ENCODE results near the gene HIF1A. TPM values are rescaled to one million over a fixed set of nuclear protein-coding genes. Genes with fewer than 3 reads are reported as not detected.

The HIF1A gene
- total and polyA plus RNA-seq, 10 donors: 34.6 to 312 (median 191) TPM

DNA sequence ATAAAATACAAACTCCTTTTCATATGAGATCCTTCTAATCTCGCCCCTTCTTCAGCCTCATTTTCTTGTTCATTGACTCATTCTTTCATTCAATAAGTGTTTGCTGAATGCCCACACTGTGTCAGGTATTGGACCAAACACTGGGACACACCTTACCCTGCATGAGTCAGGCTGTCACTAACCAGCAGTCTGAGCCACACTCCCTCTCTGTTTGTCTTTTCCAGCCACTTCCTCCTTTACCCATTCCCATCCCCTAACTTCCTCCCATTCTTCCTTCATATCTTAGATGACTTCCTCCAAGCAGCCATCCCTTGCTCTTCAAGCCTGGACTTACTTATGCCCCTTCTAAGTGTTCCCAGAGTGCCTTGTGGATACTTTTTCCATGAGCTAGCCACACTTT lies 27.0 kb upstream of the HIF1A start:
- Histone ChIP-seq H3K36me3 (no peaks in the 10 kb centered on the region), H3K27ac (peak overlapping the region in 4 of 8 donors; percentile 5 to 92 (median 86)), H3K9me3 (no peaks in the 10 kb centered on the region), H3K4me3 (no peak overlapping the region), H3K27me3 (replicated peaks in 1 of 7) (no peaks in the 10 kb centered on the region), H3K4me1 (peaks cover 23 to 83% (median 53%) of the 10 kb centered on the region in 6 donors)
- TF ChIP-seq POLR2AphosphoS5 (IDR thresholded peaks at IDR 0.05): no peak
- no peak for TF ChIP-seq POLR2A (IDR thresholded peaks at IDR 0.05)
- TF ChIP-seq CTCF (IDR thresholded peaks at IDR 0.05 in 8 of 11, conservative IDR thresholded peaks at IDR 0.05 in 3 of 11): no peak
- DNase-seq: no peak
- intact Hi-C loops (cut with DNase I; ENCODE audit: low total_unique reads): no loop called here
- WGBS, 5 donors: 88 to 97% (median 93%) methylated on average over 1 of the region's 1 CpG

DNA sequence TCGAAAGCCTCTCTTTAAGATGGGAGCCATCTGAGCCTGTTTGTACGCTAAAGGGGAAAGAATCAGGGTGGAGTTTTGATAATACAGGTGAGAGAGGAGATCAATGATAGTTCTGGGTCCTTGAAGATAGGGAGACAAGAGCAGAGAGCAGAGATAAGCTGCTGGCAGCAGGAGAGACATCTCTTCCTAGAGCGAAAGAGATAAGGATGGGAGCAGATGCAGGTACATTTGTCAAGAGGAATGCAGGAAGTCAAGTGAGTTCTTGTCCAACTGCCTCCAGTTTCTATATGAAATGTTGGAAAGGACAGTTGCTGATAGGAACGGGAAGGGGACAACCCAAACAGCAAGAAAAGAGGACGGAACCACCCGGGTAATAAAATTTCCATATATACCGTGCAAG lies 24.7 kb upstream of the HIF1A start:
- peak overlapping the region; percentile 85 to 92 (median 89) for H3K27ac ChIP-seq
- TF ChIP-seq CTCF (IDR thresholded peaks at IDR 0.05 in 8 of 11, conservative IDR thresholded peaks at IDR 0.05 in 3 of 11) (no peak), POLR2A (IDR thresholded peaks at IDR 0.05) (no peak), POLR2AphosphoS5 (IDR thresholded peaks at IDR 0.05) (no peak)
- intact Hi-C loops (cut with DNase I; ENCODE audit: low total_unique reads): no loop called here
- H3K4me3 ChIP-seq: peak overlapping the region in 1 of 8 donors; percentile 13
- 43 to 51% (median 50%) methylated on average over 7 of the region's 7 CpGs for WGBS, 5 donors
- no peaks in the 10 kb centered on the region for H3K9me3 ChIP-seq
- no peak for DNase-seq
- no peaks in the 10 kb centered on the region for H3K36me3 ChIP-seq
- H3K27me3 ChIP-seq (replicated peaks in 1 of 7): no peaks in the 10 kb centered on the region
- peaks cover 15 to 83% (median 42%) of the 10 kb centered on the region in 6 donors for H3K4me1 ChIP-seq

GRCh38 chr14:61671082-61671481 lies 24.2 kb upstream of the HIF1A start:
- H3K9me3 ChIP-seq: no peaks in the 10 kb centered on the region
- peak overlapping the region; percentile 85 to 92 (median 89) for H3K27ac ChIP-seq
- peaks cover 15 to 83% (median 42%) of the 10 kb centered on the region in 6 donors for H3K4me1 ChIP-seq
- TF ChIP-seq POLR2AphosphoS5 (IDR thresholded peaks at IDR 0.05) (no peak), CTCF (IDR thresholded peaks at IDR 0.05 in 8 of 11, conservative IDR thresholded peaks at IDR 0.05 in 3 of 11) (no peak), POLR2A (IDR thresholded peaks at IDR 0.05) (no peak)
- intact Hi-C loops (cut with DNase I; ENCODE audit: low total_unique reads): no loop called here
- no peaks in the 10 kb centered on the region for H3K27me3 ChIP-seq (replicated peaks in 1 of 7)
- peak overlapping the region in 1 of 8 donors; percentile 13 for H3K4me3 ChIP-seq
- H3K36me3 ChIP-seq: no peaks in the 10 kb centered on the region
- WGBS, 5 donors: 0 to 3% (median 1%) methylated on average over 3 of the region's 3 CpGs
- DNase-seq: no peak

GRCh38 chr14:61672796-61673195 lies 22.5 kb upstream of the HIF1A start:
- Histone ChIP-seq H3K36me3 (no peaks in the 10 kb centered on the region), H3K4me1 (peaks cover 15 to 71% (median 29%) of the 10 kb centered on the region in 6 donors), H3K27ac (peak overlapping the region in 1 of 8 donors; percentile 12), H3K9me3 (no peaks in the 10 kb centered on the region), H3K4me3 (no peak overlapping the region), H3K27me3 (replicated peaks in 1 of 7) (no peaks in the 10 kb centered on the region)
- no peak for DNase-seq
- TF ChIP-seq POLR2AphosphoS5 (IDR thresholded peaks at IDR 0.05) (no peak), POLR2A (IDR thresholded peaks at IDR 0.05) (no peak), CTCF (IDR thresholded peaks at IDR 0.05 in 8 of 11, conservative IDR thresholded peaks at IDR 0.05 in 3 of 11) (no peak)
- WGBS, 5 donors: 95 to 99% (median 98%) methylated on average over 7 of the region's 7 CpGs
- intact Hi-C loops (cut with DNase I; ENCODE audit: low total_unique reads): no loop called here

Measured in spleen (tissue), 11 donors.